ENCODE results near the gene CACNG8. TPM values are rescaled to one million over a fixed set of nuclear protein-coding genes. Genes with fewer than 3 reads are reported as not detected.

Gene CACNG8
- polyA plus RNA-seq, 1 of the 3 experiments (the other 2 are of a cell fraction): 1.3 TPM

- Histone ChIP-seq H3K4me1 (ENCODE audit: control insufficient read depth in 1 of 2, insufficient read depth in 2 of 2, low read depth in 1 of 2, low read length in 1 of 2) (no peaks in the 10 kb centered on the region; a peak in 2 of 4 replicates), H3F3A (replicated peaks; ENCODE audit: insufficient read depth) (peaks cover 13% of the 10 kb centered on the region), H3K36me3 (replicated peaks in 1 of 2; ENCODE audit: control insufficient read depth in 1 of 2, insufficient read depth in 2 of 2, low read length in 1 of 2) (no peaks in the 10 kb centered on the region), H3K4me3 (ENCODE audit: low read depth in 2 of 2, low read length in 1 of 2) (peak overlapping the region; percentile 43 to 55), H3K4me2 (peak overlapping the region; percentile 75), H3K27ac (ENCODE audit: low read depth in 2 of 2, low read length in 1 of 2) (peak overlapping the region; percentile 43 to 55; a peak in 2 of 4 replicates), H3K79me2 (ENCODE audit: insufficient read depth) (no peaks in the 10 kb centered on the region), H3K9me2 (no peaks in the 10 kb centered on the region), H2AFZ (ENCODE audit: low read depth) (peak overlapping the region; percentile 98), H3K27me3 (ENCODE audit: insufficient read depth) (no peaks in the 10 kb centered on the region), H3K9me3 (no peaks in the 10 kb centered on the region), H3K9ac (peak overlapping the region; percentile 18; the same call in 1 of the 2 replicates), H4K20me1 (ENCODE audit: insufficient read depth) (no peaks in the 10 kb centered on the region)
- CTCF ChIA-PET: interaction anchor here (0.6 to 1.2 kb wide), 4 partner anchors 26 to 78 kb away, joined by 3 read pairs; no protein-coding TSS in a partner anchor
- POLR2A ChIA-PET: no interaction called here
- 6% methylated on average over 9 of the region's 9 CpGs for WGBS (ENCODE audit: low lambda C conversion rate)
- peak; percentile 78 for DNase-seq
- no peak for TF ChIP-seq FOXM1 (IDR thresholded peaks at IDR 0.05; ENCODE audit: low read depth)
- no peak for TF ChIP-seq RFX5 (IDR thresholded peaks at IDR 0.05; ENCODE audit: low read length)
- no peak for TF ChIP-seq TEAD4 (IDR thresholded peaks at IDR 0.05; ENCODE audit: borderline replicate concordance, insufficient read depth)
- TF ChIP-seq CTCF (IDR thresholded peaks at IDR 0.05): no peak
- TF ChIP-seq TAF1 (IDR thresholded peaks at IDR 0.05; ENCODE audit: borderline replicate concordance, low read depth, low read length): peak; percentile 40; the same call in 1 of the 2 replicates
- peak; percentile 38; the same call in 1 of the 2 replicates for TF ChIP-seq MAX (IDR thresholded peaks at IDR 0.05; ENCODE audit: low read depth)
- TF ChIP-seq USF1 (IDR thresholded peaks at IDR 0.05; ENCODE audit: borderline replicate concordance, low read depth): no peak
- TF ChIP-seq EP300 (IDR thresholded peaks at IDR 0.05; ENCODE audit: borderline replicate concordance in 1 of 2, low read depth in 1 of 2, low read length in 1 of 2): no peak
- TF ChIP-seq SIN3A (IDR thresholded peaks at IDR 0.05; ENCODE audit: borderline replicate concordance, low read depth, low read length): no peak
- TF ChIP-seq RCOR1 (IDR thresholded peaks at IDR 0.05; ENCODE audit: low read length): no peak; the same call in 1 of the 2 replicates
- TF ChIP-seq PBX3 (IDR thresholded peaks at IDR 0.05): no peak
- TF ChIP-seq REST (IDR thresholded peaks at IDR 0.05; ENCODE audit: low read depth, low read length): 0 out of 2 replicates have a peak, but pooled peaks have one; percentile 19
- no peak for TF ChIP-seq FOSL2 (IDR thresholded peaks at IDR 0.05; ENCODE audit: borderline replicate concordance, low read depth)
- no peak; the same call in 1 of the 2 replicates for TF ChIP-seq MXI1 (IDR thresholded peaks at IDR 0.05; ENCODE audit: low read depth, low read length)
- no peak; the same call in 1 of the 2 replicates for TF ChIP-seq RAD21 (IDR thresholded peaks at IDR 0.05; ENCODE audit: low read length)
- TF ChIP-seq TCF12 (IDR thresholded peaks at IDR 0.05): peak; percentile 44; the same call in 1 of the 2 replicates
- no peak for TF ChIP-seq ELF1 (IDR thresholded peaks at IDR 0.05)
- TF ChIP-seq CHD2 (IDR thresholded peaks at IDR 0.05; ENCODE audit: low read length, partially characterized antibody): peak; percentile 62
- no peak for TF ChIP-seq USF2 (IDR thresholded peaks at IDR 0.05; ENCODE audit: borderline replicate concordance, low read depth, low read length)
- TF ChIP-seq SMC3 (IDR thresholded peaks at IDR 0.05; ENCODE audit: low read depth, low read length): no peak
- peak; percentile 34; the same call in 1 of the 2 replicates for TF ChIP-seq YY1 (IDR thresholded peaks at IDR 0.05; ENCODE audit: low read depth)
- no peak for TF ChIP-seq NRF1 (IDR thresholded peaks at IDR 0.05; ENCODE audit: low read depth, low read length)
- TF ChIP-seq GATA2 (CRISPR knock-in tag; IDR thresholded peaks at IDR 0.05): no peak
- TF ChIP-seq RXRA (IDR thresholded peaks at IDR 0.05; ENCODE audit: borderline replicate concordance, low read depth): no peak
These were observed 17.3 kb upstream of the CACNG8 start for GRCh38 chr19:53945441-53945840.

Data from SK-N-SH (cell line).